NB4 (cell line): ENCODE results near the gene RFTN1.

Experiments used
- DNase-seq: peaks from one replicate; pipeline ENCODE4 v3.0.0; 2010; ENCODE audit warnings: low read depth
- H3K4me3 ChIP-seq: one replicate; pipeline ENCODE4 v1.5.1; 2011; ENCODE audit warnings: mild to moderate bottlenecking, low read depth, low read length, moderate library complexity
- MYC ChIP-seq: IDR thresholded peaks from 2 replicates; pipeline ENCODE4 v1.6.1; 2011; ENCODE audit warnings: low read depth, low read length
- POLR2A ChIP-seq: IDR thresholded peaks from 2 replicates; pipeline ENCODE4 v1.6.1; 2011; ENCODE audit warnings: mild to moderate bottlenecking; ENCODE audit not compliant: insufficient read length; ENCODE audit errors: extremely low read depth
- TF ChIP-seq, protein P1 (sequence below): IDR thresholded peaks from one replicate; pipeline ENCODE4 v1.5.1; 2012; ENCODE audit warnings: low read depth, low read length
- TF ChIP-seq, protein P2 (sequence below): IDR thresholded peaks from 2 replicates; pipeline ENCODE4 v1.6.1; 2011; ENCODE audit warnings: low read depth, low read length

RFTN1 gene

DNA sequence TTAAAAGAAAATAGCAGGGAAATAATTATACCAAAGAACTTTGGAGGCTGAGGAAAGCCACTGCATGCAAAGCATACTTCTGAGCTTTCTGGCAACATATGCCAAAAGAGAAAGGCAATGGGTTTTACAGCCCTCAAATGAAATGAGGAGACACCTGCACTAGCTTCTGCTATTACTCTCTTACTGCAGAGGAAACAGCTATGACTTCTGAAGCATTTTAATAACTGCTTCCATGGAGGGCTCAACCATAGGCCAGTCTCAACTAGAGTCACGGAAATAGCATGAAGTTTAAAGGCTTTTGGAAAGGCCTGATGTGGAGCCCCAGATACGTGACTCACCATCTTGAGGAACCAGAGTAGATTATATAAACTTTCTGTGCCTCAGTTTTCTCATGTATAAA, 133.7 kb downstream of the RFTN1 start:
- TF ChIP-seq, protein P1, sequence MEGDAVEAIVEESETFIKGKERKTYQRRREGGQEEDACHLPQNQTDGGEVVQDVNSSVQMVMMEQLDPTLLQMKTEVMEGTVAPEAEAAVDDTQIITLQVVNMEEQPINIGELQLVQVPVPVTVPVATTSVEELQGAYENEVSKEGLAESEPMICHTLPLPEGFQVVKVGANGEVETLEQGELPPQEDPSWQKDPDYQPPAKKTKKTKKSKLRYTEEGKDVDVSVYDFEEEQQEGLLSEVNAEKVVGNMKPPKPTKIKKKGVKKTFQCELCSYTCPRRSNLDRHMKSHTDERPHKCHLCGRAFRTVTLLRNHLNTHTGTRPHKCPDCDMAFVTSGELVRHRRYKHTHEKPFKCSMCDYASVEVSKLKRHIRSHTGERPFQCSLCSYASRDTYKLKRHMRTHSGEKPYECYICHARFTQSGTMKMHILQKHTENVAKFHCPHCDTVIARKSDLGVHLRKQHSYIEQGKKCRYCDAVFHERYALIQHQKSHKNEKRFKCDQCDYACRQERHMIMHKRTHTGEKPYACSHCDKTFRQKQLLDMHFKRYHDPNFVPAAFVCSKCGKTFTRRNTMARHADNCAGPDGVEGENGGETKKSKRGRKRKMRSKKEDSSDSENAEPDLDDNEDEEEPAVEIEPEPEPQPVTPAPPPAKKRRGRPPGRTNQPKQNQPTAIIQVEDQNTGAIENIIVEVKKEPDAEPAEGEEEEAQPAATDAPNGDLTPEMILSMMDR: no peak
- TF ChIP-seq, protein P2, sequence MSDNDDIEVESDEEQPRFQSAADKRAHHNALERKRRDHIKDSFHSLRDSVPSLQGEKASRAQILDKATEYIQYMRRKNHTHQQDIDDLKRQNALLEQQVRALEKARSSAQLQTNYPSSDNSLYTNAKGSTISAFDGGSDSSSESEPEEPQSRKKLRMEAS: no peak
- no peak for TF ChIP-seq MYC
- no peak for TF ChIP-seq POLR2A
- no peak for DNase-seq
- H3K4me3 ChIP-seq: no peak overlapping the region

DNA sequence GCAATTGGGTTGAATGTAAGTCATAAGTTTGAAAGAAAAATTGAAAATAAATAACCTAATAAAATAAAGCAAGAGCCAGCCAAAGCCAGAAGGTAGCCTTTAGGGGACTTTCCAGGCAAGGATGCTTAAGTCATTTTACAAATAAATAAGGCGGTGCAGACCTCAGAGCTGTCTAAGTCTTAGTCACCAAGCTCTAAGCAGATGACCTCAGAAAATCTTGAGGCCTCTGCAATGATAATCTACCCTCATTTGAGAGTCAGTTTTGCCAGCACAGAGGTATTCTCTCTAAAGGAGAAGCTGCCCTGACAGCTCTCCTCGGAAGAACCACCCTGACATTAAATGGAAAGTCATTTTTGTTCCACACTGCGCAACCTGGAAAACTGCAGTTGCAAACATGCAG, 134.6 kb downstream of the RFTN1 start:
- TF ChIP-seq POLR2A (no peak), MYC (no peak)
- TF ChIP-seq, protein P1: no peak
- TF ChIP-seq, protein P2: no peak
- no peak for DNase-seq
- no peak overlapping the region for H3K4me3 ChIP-seq

DNA sequence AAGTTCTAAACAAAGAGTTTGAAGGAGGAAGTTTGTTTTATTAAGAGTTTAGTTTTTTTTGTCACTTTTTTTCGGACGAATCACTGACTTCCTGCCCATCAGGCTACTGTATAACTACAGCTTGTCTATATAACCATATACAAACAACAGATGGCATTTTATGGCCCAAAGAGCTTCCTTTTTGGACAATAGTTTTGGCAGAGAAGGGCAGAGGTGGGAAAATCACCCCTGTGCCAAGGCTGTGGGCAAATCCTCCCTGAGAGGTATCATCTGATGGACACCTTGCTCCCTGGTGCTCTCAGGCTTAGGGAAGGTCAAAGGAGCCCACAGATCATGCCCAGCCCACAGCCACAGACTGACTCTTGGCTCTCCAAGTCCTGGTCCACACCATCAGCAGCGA, 135.1 kb downstream of the RFTN1 start:
- no peak overlapping the region for H3K4me3 ChIP-seq
- TF ChIP-seq, protein P1: no peak
- TF ChIP-seq POLR2A: no peak
- TF ChIP-seq, protein P2: no peak
- no peak for TF ChIP-seq MYC
- no peak for DNase-seq

DNA sequence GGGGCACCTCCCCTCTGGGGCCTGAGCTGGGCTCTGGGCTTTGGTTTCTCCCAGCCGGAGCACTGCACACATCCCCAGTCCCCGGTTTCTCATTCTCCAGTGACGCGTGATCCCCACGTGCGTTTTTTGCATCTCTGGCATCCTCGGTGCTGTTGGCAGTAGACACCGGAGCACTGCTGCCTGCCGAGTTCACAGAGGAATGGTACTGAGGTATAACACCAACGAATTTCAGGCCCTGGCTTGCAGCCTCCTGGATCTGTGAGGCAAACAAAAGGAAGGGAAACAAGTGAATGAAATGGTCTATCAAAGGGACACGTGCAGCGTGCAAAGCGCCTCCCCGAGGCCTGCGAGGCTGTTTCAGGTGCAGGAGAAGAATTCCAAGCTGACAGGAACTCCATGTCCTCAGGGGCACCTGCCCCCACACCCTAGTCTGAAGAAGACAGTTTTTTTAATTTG, 135.6 kb downstream of the RFTN1 start:
- H3K4me3 ChIP-seq: no peak overlapping the region
- DNase-seq: no peak
- TF ChIP-seq, protein P1: no peak
- TF ChIP-seq, protein P2: no peak
- TF ChIP-seq POLR2A (no peak), MYC (no peak)

DNA sequence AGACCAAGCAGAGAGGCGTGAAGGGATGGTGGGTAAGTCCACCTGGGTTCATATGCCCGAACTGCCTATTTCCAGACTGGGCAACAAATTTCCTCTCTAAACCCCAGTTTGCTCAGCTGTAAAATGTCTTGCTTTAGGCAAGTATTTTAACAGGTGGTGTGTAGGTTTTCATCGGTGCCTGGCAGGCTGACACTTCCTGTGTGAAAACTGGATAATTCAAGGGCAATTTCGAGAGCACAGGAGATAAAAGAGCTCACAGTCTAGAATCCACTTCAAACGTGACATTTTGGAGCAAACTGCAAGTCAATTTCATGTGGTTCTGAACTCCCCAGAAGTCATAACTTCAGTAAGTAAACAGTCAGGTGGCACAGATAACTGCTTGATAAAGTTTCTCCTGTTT, 136.3 kb downstream of the RFTN1 start:
- TF ChIP-seq, protein P2: no peak
- TF ChIP-seq MYC: no peak
- TF ChIP-seq POLR2A: no peak
- TF ChIP-seq, protein P1: no peak
- no peak for DNase-seq
- no peak overlapping the region for H3K4me3 ChIP-seq

DNA sequence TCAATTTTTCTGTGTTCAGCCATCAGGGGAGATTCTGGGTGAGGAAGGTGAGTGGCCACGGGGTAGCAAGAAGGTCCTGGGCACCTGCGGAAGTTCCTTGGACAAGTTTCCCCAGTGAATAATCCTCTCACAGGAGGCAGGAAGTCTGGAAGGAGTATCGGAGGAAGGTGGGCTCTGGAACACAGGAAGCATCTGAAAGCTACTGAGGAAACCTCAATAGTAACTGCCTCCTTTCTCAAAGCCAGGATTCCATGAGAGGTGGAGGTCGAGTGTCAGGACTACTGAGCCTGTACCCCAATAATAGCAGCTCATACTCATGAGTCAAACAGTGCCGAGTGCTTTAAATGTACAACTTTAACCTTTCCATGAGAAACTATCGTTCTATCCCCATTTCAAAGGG, 137.6 kb downstream of the RFTN1 start:
- TF ChIP-seq POLR2A: no peak
- TF ChIP-seq, protein P2: no peak
- TF ChIP-seq, protein P1: no peak
- no peak for TF ChIP-seq MYC
- DNase-seq: no peak
- H3K4me3 ChIP-seq: no peak overlapping the region
